Germinal center (tissue), 1 donor: ENCODE measurements around the gene CHMP5.
A peak's percentile ranks its signal among the peaks of the same experiment; 100 is the strongest.
"Not testable (repeated sequence)": the region's sequence is repeated elsewhere in the genome, so short reads cannot be mapped to it uniquely, and the experiment has no call there.

Experiments used
- DNase-seq: peaks from one replicate; pipeline ENCODE4 v3.0.0; 2012; ENCODE audit warnings: mixed read lengths, low spot score

The CHMP5 gene

GRCh38 chr9:33277484-33277883 lies 12.6 kb downstream of the CHMP5 start:
- no peak for DNase-seq

- no peak for DNase-seq
Observed at GRCh38 chr9:33285502-33285901, 20.7 kb downstream of the CHMP5 start.

- peak; percentile 81 for DNase-seq
Observed at GRCh38 chr9:33287087-33287490, 22.2 kb downstream of the CHMP5 start.

GRCh38 chr9:33288235-33288634 lies 23.4 kb downstream of the CHMP5 start:
- DNase-seq: no peak

GRCh38 chr9:33288828-33289483 lies 24.1 kb downstream of the CHMP5 start:
- no peak for DNase-seq

GRCh38 chr9:33289496-33289895 lies 24.6 kb downstream of the CHMP5 start:
- no peak for DNase-seq

- no peak for DNase-seq
Observed at GRCh38 chr9:33289936-33290246, 25.0 kb downstream of the CHMP5 start.

- peak; percentile 95 for DNase-seq
Observed at GRCh38 chr9:33290247-33291030, 25.6 kb downstream of the CHMP5 start, which contains the start of gene NFX1. TSS of gene NFX1 (plus strand) at chr9:33290516. CDS start at chr9:33290573, 57 bp downstream.

- no peak for DNase-seq
Observed at GRCh38 chr9:33291031-33291397, 26.2 kb downstream of the CHMP5 start.

- no peak for DNase-seq
Observed at GRCh38 chr9:33291901-33292300, 27.1 kb downstream of the CHMP5 start.

- no peak for DNase-seq
Observed at GRCh38 chr9:33293782-33294181, 28.9 kb downstream of the CHMP5 start.

- DNase-seq: no peak
Observed at GRCh38 chr9:33294670-33295432, 30.0 kb downstream of the CHMP5 start.

GRCh38 chr9:33295571-33295970 lies 30.7 kb downstream of the CHMP5 start:
- peak; percentile 36 for DNase-seq

- peak; percentile 66 for DNase-seq
Observed at GRCh38 chr9:33297432-33297831, 32.6 kb downstream of the CHMP5 start.

GRCh38 chr9:33300546-33300945 lies 35.7 kb downstream of the CHMP5 start:
- no peak for DNase-seq

GRCh38 chr9:33304362-33304761 lies 39.5 kb downstream of the CHMP5 start:
- DNase-seq: no peak

- DNase-seq: no peak
Observed at GRCh38 chr9:33306037-33306436, 41.2 kb downstream of the CHMP5 start.

- no peak for DNase-seq
Observed at GRCh38 chr9:33307067-33307466, 42.2 kb downstream of the CHMP5 start.

GRCh38 chr9:33309903-33310302 lies 45.1 kb downstream of the CHMP5 start:
- DNase-seq: no peak

- DNase-seq: no peak
Observed at GRCh38 chr9:33310748-33311147, 45.9 kb downstream of the CHMP5 start.

GRCh38 chr9:33311953-33312352 lies 47.1 kb downstream of the CHMP5 start:
- no peak for DNase-seq

GRCh38 chr9:33315371-33315770 lies 50.5 kb downstream of the CHMP5 start:
- no peak for DNase-seq

GRCh38 chr9:33317136-33317535 lies 52.3 kb downstream of the CHMP5 start:
- DNase-seq: not testable (repeated sequence)
